Measurements from ENCODE around the gene DLGAP4.
"Not testable (repeated sequence)": the region's sequence is repeated elsewhere in the genome, so short reads cannot be mapped to it uniquely, and the experiment has no call there.

The DLGAP4 gene

DNA sequence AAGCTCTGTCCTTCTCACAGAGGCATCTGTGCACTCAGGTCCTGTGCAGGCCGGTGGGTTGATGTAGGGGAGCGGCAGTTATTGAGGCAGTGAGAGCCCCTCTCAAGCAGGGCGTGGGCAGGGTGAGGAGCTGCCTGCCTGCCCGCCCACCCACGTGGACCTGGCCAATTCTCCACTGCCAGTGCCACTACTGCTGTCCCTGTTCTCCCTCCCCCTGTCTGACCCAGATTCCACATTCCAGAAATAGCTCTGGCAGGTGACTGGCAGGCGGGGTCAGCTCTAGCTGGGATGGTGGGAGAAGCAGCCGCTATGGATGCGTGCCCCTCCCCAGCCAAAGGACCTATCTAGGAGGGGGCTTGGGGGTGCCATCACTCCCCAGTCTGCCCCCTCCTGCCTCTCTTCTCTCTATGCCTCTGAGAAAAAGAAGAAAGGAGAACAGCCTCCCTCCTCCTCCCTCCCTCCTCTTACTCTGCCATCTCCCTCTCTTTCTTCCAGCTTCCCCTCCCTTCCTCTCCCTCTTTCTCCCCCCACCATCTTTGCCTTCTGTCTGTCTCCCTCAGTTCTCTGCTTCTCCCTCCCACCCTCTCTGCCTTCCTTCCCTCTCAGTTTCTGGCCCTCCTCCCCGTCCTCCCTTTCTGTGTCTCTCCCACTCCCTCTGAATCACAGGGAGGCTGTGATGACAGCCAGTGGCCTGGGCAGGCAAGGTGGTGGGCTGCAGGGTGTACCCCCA lies 148.7 kb downstream of the DLGAP4 start:
- no peak for DNase-seq (ENCODE audit: low spot score)

DNA sequence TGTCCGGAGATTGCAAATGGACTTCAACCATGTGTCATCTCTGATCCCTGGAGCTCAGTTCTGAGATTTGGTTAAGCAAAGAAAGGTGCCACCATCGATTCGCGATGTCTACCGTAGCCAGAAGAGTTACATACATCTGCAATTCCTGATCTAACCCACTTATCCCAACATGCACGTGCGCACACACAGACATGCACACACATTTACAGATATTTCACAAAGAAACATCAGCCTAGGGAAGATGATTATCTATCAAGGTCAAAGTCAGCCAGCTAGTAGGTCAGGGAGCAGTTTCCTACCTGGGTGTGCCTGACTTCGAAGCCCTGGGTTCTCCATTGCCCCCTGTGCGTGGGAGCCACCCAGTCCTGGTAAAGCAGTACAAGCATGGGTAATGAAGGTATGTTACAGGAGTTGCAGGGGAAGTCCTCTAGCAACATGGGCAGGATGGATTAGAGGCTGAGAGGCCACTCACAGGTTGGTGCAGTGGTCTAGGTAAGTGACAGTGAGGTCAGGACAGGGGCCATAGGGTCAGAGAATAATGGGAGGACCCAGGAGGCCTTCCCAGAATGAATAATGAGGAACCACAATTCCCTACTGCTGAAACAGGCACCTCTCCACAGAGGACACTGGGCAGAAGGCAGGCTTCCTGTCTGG lies 150.0 kb downstream of the DLGAP4 start:
- DNase-seq (ENCODE audit: low spot score) = no peak

DNA sequence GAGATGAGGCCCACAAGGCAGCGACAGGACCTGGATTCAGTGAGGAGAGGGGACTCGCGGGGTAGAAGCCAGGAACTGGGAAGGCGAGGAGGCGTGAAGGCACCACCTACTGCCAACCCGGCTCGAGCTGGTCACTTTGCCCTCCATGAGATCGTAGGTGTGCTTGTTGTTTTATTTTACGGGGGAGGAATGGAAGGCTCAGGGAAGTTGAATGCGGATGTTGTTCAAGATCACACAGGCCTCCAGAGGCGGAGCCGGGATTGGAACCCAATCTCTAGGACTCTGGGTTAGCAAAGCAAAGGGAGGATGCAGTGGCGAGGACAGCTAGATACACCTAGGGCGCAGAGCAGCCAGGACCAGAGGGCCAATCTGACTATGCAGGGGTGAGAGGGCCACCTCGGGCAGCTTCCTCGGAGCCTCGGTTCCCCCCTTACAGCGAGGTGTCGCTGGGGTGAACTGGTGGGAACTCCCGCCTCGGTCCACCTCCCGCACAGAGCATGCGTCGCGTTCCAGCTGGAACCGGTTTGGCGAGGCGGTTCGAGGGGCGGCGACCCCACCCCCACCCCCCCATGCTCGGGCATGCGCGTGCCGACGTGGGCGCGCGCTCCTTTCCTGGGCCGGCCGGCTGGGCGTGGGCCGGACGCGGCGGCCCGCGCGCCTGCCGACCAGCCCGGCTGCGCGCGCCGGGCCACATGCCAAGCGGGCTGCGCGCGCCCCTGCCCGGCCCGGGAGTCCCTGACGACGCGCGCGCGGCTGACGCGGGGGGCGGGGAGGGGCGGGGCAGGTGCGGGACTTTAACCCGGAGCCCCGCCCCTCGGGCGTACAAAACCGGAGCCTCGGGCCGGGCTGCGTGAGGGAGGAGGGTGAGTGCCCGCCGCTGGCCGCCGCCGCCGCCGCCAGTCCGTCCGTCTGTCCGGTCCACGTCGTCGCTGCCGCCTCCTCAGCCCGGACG lies 154.8 kb downstream of the DLGAP4 start:
- peak; percentile 85 for DNase-seq (ENCODE audit: low spot score)

DNA sequence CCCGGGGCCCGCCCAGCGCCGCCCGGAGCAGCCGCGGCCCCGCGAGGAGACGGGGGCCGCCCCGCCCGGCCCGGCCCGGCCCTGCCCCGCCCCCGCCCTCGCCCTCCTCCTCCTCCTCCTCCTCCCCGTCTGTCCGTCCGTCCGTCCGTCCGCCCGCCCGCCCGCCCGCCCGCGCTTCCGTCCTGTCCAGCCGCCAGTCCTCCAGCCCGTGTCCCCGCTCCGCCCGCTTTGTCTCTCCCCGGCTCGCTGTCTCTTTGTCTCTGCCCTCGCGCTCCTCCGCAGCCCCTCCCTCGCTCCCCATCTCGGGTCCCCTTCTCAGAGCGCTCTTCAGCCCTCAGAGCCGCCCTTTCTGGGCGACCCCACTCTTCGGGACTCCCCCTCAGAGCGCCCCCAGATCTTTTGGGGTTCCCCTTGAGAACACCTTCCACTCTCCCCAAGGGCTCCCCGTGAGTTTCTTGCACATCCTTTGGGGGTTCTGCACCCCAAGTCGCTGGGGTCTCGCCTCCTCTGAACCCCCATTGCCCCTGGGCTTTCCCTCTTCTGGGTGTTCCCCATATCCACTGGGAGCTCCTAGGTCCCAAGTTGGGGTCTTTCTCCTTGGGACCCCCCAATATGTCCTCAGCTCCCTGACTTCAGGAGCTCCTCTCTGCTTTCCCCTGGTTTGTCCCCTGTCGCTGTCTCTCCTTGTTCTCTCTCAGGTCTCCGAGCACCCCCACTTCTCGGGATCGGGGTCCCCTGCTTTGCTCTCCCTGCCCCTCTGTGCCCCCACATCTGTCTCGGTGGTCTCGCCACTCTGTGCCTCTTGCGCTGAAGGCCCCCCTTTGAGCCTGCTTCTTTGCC lies 155.7 kb downstream of the DLGAP4 start:
- peak; percentile 17 for DNase-seq (ENCODE audit: low spot score)

DNA sequence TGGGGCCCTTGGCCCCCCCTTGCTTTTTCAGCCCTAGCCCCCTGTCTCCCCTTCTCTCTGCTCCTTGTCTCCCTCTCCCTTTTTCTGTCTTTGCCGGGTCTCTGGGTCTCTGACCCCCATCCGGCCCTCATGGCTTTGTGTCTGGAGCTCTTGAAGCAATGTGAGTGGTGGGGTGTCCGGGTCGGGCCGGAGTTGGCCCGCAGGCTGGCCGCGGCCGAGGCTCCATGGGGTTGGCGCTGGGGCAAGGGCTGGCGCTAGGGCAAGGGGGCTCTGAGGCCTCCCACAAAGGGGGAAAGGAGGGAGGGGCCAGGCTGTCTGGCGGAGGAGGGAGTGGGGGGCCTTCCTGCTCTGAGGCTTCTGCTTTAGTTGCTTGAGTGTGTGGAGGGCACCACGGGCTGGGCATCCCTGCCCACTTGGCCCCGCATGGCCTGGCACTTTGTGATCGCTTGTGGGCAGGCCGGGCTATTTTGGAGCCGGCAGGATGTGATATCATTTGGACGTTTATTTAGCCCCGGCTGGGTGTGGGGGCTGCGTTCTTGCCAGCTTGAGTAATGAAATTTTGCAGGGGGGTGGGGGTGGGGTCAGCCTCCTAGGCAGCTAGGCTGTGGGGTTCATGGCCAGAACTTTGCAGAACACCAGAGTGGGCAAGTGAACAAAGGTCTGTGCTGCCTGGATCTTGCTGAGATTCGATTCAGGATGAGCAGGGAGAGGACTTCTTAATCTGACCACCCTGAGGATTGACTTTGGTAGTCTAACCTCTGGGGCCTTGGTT lies 156.5 kb downstream of the DLGAP4 start:
- DNase-seq (ENCODE audit: low spot score) = no peak

DNA sequence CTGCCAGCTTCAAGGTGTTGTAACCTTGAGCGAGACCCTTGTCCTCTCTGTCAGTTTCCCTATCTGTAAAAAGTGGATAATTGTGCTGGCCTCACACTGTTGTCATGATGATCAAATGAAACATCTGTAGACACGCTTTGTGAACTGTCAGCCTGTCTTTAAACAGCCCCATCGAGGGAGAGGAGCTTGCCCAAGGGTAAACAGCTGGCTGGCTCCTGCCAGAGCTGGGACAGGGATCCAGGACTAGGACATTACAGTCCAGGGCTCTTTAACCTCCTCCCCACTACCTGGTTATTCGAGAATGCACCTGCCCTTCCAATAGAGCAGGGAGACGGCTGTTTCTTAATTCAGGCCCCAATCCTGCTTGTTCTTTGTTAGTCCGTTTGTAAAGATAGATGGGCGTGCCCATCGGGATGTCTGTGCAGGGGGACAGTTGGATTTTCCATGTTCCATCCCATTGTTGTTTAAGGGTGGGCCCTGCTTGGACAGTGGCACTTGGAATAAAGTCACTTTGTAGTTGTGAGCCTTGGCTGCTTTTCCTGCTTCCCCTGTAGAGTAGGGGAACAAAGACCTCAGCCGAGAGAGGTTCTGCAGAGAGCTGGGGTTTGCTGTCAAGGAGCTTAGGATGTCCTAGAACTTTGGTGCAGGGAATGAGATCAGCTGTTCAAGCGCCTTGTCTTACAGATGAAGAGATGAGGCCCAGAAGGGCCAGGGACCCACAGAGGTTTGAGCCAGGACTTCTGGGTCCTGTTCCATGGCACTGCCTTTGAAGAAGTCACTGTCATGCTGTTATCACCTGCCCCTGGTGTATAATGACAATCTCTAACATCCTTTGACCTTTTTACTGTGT lies 157.3 kb downstream of the DLGAP4 start:
- DNase-seq (ENCODE audit: low spot score) = no peak

DNA sequence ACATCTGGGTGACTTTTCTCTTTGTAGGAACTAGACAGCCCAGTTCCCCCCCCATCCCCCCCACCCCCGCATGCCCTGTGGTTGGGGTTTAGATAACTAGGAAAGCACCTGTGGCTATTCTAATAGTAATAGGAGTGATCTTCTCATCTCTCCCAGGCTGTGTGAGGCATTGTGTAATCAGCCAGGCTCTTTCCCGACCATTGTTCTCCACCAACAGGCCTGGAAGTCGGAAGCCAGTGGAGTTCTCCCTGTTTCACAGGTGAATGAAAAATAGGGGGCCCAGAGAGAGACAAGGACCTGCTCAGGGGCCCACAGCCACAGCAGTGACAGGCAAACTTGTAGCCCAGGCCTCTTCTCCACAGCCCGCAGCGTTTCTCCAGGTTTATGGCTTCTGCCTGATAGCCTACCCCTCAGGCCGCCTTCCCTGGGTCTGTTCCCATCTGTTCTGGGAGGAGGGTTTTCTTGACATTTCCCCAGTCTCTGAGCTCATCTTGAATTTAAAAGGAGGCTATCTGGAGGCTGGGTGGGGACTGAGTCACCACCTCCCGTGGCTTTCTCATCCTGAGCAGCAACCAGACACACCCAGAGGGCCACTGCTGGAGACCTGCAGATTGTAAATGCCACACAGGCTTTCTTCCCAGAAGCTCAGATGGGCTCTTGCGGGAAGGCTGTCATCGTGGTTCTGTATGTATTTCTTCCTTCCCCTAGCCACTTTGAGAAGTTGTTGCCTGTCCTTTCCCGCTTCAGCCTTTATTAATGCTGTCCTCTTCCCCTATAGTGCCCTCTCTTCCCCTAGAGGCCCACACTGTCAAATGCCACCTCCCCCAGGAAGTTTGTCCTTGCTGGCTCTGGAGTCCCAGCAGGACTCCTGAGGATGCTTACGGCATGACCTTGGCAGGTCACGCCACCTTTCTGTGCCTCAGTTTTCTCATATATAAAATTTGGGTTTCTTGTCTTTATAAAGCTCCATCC lies 159.3 kb downstream of the DLGAP4 start:
- DNase-seq (ENCODE audit: low spot score) = peak; percentile 53

DNA sequence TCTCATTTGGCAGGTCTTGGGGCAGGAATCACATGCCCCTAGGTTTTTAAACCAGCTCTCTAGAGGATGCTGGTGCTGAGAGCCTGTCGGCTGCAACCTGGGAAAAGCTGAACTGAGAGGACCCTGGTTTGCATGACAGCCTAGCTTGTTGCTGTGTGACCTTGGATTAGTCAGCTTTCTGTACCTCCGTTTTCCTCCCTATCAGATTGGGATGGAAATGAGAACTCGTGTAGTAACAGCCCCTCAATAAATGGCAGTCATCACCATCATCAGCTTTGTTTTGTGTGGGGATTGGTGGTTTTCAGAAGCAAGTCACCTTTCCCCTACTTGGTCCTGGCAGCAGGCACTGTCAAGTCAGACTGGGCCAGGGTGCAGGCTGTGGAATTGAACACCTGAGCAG lies 159.9 kb downstream of the DLGAP4 start:
- peak; percentile 10 for DNase-seq (ENCODE audit: low spot score)

DNA sequence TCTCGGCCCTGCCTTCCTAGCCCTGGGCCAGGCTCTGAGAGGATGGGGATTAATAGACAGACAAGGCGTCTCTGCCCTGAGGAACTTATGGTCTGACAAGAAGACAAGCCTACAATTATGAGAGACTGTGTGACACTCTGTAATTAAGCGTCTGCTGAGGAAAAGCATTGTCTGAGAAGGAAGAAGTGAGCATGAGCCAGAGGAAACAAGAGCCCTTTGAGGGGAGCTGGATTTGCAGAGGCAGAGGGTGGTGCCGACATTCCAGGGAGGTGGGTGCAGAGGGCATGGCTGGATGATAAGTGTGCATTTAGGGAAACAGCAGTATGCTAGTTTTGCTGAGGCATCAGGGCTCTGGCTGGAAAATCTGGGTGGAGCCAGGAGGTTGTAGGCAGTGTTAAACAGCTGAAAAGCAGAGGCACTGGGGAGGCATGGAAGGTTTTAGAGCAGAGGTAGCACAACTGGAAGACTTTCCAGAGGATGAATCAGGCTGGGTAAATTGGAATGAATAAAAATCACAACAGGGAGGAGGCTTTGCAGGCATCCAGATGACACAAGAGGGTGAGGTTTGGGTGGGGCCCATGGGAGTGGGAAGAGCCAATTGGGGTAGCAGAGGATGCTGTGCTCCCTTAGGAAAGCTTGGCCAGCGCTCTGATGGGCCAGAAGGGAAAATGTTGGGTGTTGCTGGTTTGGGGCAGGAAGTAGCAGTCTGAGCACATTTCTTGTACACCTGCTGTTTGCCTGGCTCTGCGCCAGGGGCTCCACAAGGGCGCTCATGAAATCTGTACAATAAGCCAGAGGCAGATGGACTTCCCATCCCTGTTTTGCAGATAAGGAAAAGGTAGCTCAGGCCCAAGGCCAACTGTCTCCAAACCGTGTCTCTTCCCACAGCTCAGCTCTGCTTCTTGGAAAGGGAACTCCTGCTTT lies 161.2 kb downstream of the DLGAP4 start:
- peak; percentile 22 for DNase-seq (ENCODE audit: low spot score)

DNA sequence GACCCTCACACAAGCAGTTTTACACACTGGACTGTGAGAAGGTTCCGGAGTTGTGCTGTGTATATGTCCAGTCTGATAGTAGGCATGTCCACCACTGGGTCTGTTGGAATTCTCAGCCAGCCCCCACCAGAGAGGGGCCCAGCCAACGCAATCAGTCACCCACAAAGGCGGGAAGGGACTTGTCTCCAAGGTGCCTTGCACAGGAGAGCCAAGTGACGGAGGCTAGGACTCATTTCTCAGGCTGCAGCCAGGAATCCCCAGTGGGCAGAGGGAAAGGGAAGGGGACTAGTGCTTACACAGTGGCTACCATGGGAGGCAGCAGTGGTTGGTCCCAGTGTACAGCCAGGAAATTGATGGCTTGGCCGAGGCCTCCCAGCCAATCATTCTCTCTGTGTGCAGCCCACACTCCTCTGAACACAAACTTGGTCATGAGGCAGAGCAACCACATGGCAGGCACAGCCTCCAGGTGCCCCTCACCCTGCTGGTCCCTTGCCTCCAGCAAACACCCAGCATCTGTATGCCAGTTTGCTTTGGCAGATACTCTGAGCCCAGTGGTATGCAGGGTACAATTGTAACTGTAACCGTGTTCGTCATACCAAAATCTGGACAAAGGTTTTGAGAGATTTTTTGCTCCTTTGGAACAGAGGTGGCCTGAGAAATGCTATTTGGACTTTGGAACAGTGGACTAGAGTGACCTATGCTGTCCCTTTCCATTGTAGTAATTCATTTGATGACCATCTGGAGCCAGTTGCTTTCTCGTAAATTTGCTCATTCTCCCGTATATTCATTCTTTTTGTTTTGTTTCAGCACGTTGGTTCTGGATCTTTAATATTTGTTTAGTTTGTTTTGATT lies 162.2 kb downstream of the DLGAP4 start:
- DNase-seq (ENCODE audit: low spot score) = no peak

DNA sequence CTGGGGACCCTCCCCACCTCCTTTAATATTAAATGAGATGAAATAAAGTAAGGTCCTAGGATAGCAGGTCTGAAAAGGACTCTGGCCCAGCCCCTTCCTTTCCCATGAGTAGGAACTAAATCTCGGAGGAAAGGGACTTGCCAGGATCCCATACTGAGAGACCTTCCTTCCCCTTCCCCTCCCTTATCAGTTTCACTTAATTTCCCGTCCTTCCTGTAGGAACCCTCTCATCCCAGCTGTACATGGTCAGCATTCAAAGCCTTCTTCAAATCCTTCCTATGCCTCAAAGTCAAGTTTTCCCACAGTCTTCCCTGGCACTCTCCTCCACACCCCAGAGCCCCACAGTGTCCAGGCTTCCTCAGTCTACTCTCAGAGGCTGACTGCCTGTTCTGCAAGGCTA lies 163.8 kb downstream of the DLGAP4 start:
- no peak for DNase-seq (ENCODE audit: low spot score)

DNA sequence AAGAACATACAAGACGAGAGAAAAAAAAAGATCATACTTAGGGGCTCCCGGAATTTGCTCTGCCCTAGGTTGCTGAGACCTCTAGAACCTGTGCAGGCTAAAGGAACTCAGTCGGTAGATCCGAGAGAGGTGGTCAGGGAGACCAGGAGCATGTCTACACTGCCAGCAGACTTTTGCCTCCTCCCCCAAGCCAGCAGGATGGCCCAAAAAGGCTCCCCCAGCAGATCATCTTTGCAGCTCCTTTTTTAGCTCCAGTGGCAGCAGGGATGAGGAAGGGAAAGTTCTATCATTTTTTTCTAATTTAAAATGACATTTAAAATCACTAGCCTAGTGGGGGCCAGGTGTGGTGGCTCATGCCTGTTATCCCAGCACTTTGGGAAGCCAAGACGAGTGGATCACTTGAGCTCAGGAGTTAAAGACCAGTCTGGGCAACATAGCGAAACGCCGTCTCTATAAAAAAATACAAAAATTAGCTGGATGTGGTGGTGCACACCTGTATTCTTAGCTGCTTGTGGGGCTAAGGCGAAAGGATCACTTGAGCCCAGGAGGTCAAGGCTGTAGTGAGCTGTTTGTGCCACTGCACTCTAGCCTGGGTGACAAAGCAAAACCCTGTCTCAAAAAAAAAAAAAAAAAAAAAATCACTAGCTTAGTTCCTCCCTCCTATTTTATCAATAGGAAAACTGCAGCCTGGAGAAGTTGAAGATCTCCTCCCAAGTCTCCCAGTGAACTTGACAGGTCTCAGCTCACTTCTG lies 165.9 kb downstream of the DLGAP4 start:
- DNase-seq (ENCODE audit: low spot score) = no peak

DNA sequence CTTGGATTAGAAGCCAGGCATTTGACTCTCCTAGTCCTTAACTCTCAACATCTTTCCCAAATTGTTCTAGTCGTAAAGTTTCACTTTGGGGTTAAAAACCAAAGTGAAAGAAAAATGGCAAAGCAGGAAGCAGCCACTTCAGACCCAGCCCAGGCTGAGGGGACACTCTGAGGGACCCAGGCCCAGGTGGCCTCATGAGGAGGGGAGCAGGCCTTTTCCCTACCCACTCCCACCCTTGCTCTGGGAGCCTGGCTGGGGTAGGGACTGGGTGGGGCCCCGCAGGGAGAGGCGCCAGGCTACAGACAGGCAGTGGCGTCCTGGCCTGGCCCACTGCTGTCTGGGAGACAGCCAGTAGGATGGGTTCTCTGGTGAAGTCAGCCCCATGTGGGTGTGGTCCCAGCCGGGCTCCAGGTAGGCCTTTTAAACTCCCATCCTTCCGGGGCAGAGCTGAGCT lies 166.5 kb downstream of the DLGAP4 start:
- no peak for DNase-seq (ENCODE audit: low spot score)

DNA sequence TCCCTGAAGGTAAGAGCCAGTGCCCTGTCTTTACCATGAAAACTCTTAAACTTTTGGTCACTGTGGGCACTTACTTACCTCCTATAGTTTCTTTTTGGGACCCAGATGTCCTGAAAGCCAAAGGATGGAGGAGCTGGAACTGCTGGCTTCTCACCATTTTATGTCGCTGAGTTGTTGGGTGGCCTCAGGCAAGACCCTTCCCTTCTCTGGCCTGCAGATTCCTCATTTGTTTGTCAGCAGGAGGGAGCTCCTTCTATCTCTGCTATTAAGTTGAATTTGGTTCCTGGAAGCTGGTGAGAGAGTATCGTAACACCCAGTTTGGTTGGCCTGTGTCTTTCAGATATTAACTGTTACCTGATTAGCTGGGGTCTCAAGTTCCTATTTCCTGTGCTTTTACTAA lies 167.0 kb downstream of the DLGAP4 start:
- DNase-seq (ENCODE audit: low spot score) = no peak

DNA sequence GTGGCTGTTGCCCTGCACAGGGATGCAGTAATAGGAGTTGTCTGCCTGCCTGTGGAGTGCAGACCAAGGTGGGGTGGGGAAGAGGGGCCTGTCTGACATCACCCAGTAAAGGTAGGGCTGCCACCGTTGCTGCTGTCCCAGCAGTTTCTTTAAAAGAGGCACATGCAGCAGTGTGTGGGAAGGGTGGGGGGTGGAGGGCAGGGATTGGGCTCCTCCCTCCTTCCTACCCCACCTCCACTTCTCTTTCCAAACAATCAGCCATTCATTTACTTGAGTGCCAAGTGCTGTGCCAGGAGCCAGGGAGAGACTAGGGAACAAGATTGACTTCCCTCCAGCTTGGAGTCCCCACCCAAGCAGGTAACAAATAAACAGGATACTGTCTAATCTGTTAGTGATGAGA lies 168.4 kb downstream of the DLGAP4 start:
- no peak for DNase-seq (ENCODE audit: low spot score)

DNA sequence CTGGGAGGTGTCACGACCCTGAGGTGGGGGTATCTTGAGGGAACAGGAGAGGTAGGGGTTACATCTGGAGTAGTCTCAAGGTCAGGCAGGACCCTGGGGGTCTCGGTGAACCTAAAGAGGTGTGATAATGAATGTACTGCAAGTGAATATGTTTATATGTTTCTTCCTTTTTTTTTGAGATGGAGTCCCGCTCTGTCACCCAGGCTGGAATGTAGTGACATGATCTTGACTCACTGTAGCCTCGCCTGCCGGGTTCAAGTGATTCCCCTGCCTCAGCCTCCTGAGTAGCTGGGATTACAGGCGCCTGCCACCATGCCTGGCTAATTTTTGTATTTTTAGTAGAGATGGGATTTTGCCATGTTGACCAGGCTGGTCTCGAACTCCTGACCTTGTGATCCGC lies 168.9 kb downstream of the DLGAP4 start:
- DNase-seq (ENCODE audit: low spot score) = not testable (repeated sequence)

All from activated CD4-positive, alpha-beta T cell treated with anti-CD3 and anti-CD28 coated beads, Interleukin-2, Interleukin-4, amounts not matched to agents 100 ng/mL and 50 ng/mL, durations not matched to agents 16 hours and 8 hours (primary cell).